A673 (cell line): Measurements from ENCODE around the gene EGLN1. TPM values are rescaled to one million over a fixed set of nuclear protein-coding genes. Genes with fewer than 3 reads are reported as not detected.

Experiments
- BruUV-seq: library from RNA; stranded (reverse); fragments of 400-500 nt; replicated peaks from 2 replicates; lab custom pipeline; 2021; lab: Mats Ljungman, UMichigan
- CTCF ChIA-PET: fragments of 300-600 bp; sonication (Branson Sonifier 250); formaldehyde crosslinking; loops from one replicate; lab custom pipeline; 2022; ENCODE audit warnings: antibody characterized with exemption; lab: Charles Lee
- POLR2A ChIA-PET: fragments of 300-600 bp; sonication (Branson Sonifier 250); formaldehyde crosslinking; loops from one replicate; lab custom pipeline; 2022; ENCODE audit warnings: antibody characterized with exemption; ENCODE audit not compliant: low non-redundant PET; lab: Charles Lee
- DNase-seq: peaks from one replicate; pipeline ENCODE4 v3.0.0-alpha.2; 2015; ENCODE audit warnings: low spot score
- H3K27ac ChIP-seq: fragments of 200-600 bp; sonication (generic); 2 replicates; pipeline ENCODE4 v1.5.1; 2016; ENCODE audit warnings: mixed run types, low read depth, mild to moderate bottlenecking, mixed read lengths, antibody characterized with exemption, low read length; ENCODE audit not compliant: poor library complexity, severe bottlenecking
- H3K27me3 ChIP-seq: fragments of 200-600 bp; sonication (generic); replicated peaks from 2 replicates; pipeline ENCODE4 v1.6.1; 2017; ENCODE audit warnings: mixed run types, low read depth, mild to moderate bottlenecking, mixed read lengths, antibody characterized with exemption, low read length; ENCODE audit not compliant: insufficient read depth, poor library complexity
- H3K36me3 ChIP-seq: fragments of 200-600 bp; sonication (generic); 2 replicates; pipeline ENCODE4 v1.6.1; 2016; ENCODE audit warnings: mixed run types, mild to moderate bottlenecking, mixed read lengths, antibody characterized with exemption, low read length; ENCODE audit not compliant: insufficient read depth, poor library complexity, severe bottlenecking
- H3K4me1 ChIP-seq: fragments of 200-600 bp; sonication (generic); 2 replicates; pipeline ENCODE4 v1.6.1; 2017; ENCODE audit warnings: mixed run types, mild to moderate bottlenecking, mixed read lengths, antibody characterized with exemption, low read length; ENCODE audit not compliant: insufficient read depth, poor library complexity, severe bottlenecking
- H3K4me3 ChIP-seq: fragments of 200-600 bp; sonication (generic); 2 replicates; pipeline ENCODE4 v1.5.1; 2016; ENCODE audit warnings: low read depth, mixed run types, mild to moderate bottlenecking, mixed read lengths, low read length; ENCODE audit not compliant: poor library complexity, severe bottlenecking
- H3K9me3 ChIP-seq: fragments of 200-600 bp; sonication (generic); 2 replicates; pipeline ENCODE4 v1.6.1; 2016; ENCODE audit warnings: mixed run types, low read depth, mild to moderate bottlenecking, mixed read lengths, antibody characterized with exemption, low read length; ENCODE audit not compliant: poor library complexity, severe bottlenecking
- EZH2 ChIP-seq: fragments of 200-600 bp; sonication (generic); IDR thresholded peaks from 2 replicates; pipeline ENCODE4 v1.6.1; 2017; ENCODE audit warnings: borderline replicate concordance, low read depth, mild to moderate bottlenecking, mixed read lengths, antibody characterized with exemption, low read length; ENCODE audit not compliant: poor library complexity, severe bottlenecking
- intact Hi-C: fragments of 100-400 bp; cut with micrococcal nuclease; formaldehyde crosslinking; loops from one replicate; pipeline ENCODE4 v1.10.0; 2022; ENCODE audit not compliant: unreplicated experiment
- total RNA-seq: library from RNA; stranded (reverse); gene quantifications from 2 replicates; pipeline ENCODE4 v1.2.3, GENCODE V29; 2021
- TF ChIP-seq, protein P1 (sequence below): fragments of 300-800, 200-600 bp; sonication (generic); conservative IDR thresholded peaks from 2 replicates; pipeline ENCODE4 v1.5.1; 2017; ENCODE audit warnings: low read depth, mild to moderate bottlenecking, antibody characterized with exemption, low read length, moderate library complexity, mixed read lengths

Gene EGLN1
- total RNA-seq, 1 experiment from 2014 or later = 30.4 TPM

DNA sequence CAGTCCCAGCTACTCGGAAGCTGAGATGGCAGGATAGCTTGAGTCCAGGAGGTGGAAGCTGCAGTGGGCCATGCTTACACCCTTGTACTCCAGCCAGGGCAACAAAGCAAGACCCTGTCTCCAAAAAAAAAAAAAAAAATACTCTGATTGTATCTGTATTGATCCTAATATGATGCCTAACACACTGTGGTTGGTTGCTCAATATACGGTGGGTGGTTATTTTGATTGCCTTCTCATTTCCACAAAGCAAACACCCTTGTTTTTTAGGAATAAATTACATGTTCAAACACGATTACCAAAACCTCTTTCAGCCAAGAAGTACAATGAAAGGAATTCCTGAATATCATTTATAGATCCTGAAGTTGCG is 3.4 kb downstream of the EGLN1 start:
- no TSS peak for BruUV-seq
- Histone ChIP-seq H3K4me1 (peaks cover 33% of the 10 kb centered on the region), H3K27ac (no peak overlapping the region), H3K27me3 (no peaks in the 10 kb centered on the region), H3K4me3 (peak overlapping the region; percentile 80), H3K36me3 (no peaks in the 10 kb centered on the region), H3K9me3 (no peaks in the 10 kb centered on the region)
- POLR2A ChIA-PET = no interaction called here
- no peak for TF ChIP-seq EZH2
- TF ChIP-seq, protein P1, sequence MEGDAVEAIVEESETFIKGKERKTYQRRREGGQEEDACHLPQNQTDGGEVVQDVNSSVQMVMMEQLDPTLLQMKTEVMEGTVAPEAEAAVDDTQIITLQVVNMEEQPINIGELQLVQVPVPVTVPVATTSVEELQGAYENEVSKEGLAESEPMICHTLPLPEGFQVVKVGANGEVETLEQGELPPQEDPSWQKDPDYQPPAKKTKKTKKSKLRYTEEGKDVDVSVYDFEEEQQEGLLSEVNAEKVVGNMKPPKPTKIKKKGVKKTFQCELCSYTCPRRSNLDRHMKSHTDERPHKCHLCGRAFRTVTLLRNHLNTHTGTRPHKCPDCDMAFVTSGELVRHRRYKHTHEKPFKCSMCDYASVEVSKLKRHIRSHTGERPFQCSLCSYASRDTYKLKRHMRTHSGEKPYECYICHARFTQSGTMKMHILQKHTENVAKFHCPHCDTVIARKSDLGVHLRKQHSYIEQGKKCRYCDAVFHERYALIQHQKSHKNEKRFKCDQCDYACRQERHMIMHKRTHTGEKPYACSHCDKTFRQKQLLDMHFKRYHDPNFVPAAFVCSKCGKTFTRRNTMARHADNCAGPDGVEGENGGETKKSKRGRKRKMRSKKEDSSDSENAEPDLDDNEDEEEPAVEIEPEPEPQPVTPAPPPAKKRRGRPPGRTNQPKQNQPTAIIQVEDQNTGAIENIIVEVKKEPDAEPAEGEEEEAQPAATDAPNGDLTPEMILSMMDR = no peak
- DNase-seq = no peak
- CTCF ChIA-PET = no interaction called here
- intact Hi-C loops = no loop called here

DNA sequence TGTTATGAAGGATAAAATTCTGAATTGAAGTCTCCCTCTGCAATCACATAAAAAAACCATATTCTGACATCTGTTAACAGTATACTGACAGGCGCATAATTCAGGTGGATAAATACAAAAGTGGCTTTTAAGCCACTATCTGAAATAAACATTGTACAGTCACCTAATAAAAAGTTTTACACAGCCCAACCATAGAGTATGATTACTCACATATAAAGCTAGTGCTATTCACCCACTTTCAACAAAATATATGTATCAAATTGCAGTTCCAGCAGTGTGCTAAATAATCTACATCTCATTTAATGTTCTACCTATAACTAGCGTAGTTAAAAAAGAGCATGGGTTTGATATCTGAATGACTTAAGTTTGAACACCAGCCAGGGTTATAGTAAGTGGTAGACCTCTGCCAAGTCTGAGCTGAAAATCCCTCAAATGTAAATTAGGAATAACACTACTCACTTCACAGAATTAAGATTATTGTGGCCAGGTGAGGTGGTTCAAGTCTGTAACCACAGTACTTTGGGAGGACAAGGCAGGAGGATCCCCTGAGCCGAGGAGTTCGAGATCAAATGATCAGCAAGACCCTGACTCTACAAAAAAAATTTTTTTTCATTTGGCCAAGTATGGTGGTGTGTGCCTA is 3.9 kb downstream of the EGLN1 start:
- ChIA-PET POLR2A (no interaction called here), CTCF (no interaction called here)
- intact Hi-C loops = no loop called here
- DNase-seq = no peak
- Histone ChIP-seq H3K27me3 (no peaks in the 10 kb centered on the region), H3K4me3 (peak overlapping the region; percentile 80), H3K27ac (no peak overlapping the region), H3K9me3 (no peaks in the 10 kb centered on the region), H3K4me1 (peaks cover 28% of the 10 kb centered on the region), H3K36me3 (no peaks in the 10 kb centered on the region)
- no TSS peak for BruUV-seq
- TF ChIP-seq EZH2 = no peak
- TF ChIP-seq, protein P1 = no peak

DNA sequence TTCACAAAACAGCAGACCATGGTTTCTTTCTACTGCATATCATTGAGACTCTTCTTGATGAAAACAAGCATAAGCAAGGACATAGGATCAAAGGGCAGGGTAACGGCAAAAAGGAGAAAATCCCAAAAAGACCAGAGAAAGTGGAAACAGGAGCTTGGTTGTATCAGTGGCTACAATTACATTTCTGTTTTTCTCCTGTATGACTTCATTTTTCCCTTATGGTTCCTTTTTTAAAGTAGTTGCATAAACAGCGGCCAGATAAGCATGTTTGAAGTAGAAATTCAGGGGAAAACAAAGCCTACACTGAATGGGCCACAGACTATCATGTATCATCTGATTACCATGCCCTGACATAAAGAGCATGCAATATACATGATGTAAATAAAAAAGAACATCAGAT is 4.6 kb downstream of the EGLN1 start:
- Histone ChIP-seq H3K36me3 (no peaks in the 10 kb centered on the region), H3K27me3 (no peaks in the 10 kb centered on the region), H3K4me1 (peaks cover 22% of the 10 kb centered on the region), H3K4me3 (peak overlapping the region; percentile 80), H3K27ac (no peak overlapping the region), H3K9me3 (no peaks in the 10 kb centered on the region)
- TF ChIP-seq, protein P1 = no peak
- TF ChIP-seq EZH2 = no peak
- no peak for DNase-seq
- intact Hi-C loops = no loop called here
- ChIA-PET CTCF (no interaction called here), POLR2A (no interaction called here)
- no TSS peak for BruUV-seq
